Subcutaneous adipose tissue (tissue), 4 donors: ENCODE results near the gene LHB. TPM values are rescaled to one million over a fixed set of nuclear protein-coding genes. Genes with fewer than 3 reads are reported as not detected.

Source experiments
- total RNA-seq, 4 donors: library from RNA; depleted of rRNA; stranded (reverse); fragments of >200 nt; gene quantifications; one replicate each; pipeline ENCODE4 v1.1.0, GENCODE V29; 2016
- TF ChIP-seq, protein P1 (sequence below): fragments of 450-650 bp; IDR thresholded peaks from one replicate; pipeline ENCODE4 v1.5.1; 2016; ENCODE audit warnings: low read depth, mild to moderate bottlenecking, control low read depth, antibody characterized with exemption, moderate library complexity

LHB gene
- total RNA-seq, 4 donors from 2014 or later = not detected

DNA sequence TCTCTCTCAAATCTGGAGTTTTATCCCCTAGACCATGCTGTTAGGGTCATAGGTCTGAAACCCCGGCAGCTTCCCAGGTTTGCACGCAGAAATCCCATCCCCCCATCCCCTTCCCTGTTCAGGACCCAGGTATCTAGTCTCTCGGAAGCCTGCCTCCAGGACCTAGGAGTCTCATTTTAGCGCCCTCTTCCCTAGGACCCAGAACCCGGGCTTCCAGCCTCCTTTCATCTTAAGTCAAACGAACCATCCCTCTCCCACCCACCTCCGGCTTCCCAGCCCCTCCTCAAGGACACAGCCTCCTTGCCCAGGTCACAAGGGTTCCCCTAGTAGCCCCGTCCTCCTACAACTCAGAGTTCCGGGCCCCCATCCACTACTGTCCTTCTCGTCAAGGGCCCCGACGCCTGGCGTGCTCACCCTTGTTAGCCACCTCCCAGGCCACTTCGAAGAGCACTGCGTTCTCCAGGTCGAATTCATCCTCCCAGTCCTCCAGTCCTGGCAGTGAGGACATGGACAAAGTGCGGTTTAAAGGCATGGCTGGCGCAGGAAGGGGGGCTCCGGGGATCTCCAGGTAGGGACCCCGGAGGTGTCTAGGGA lies 24.2 kb downstream of the LHB start:
- TF ChIP-seq, protein P1, sequence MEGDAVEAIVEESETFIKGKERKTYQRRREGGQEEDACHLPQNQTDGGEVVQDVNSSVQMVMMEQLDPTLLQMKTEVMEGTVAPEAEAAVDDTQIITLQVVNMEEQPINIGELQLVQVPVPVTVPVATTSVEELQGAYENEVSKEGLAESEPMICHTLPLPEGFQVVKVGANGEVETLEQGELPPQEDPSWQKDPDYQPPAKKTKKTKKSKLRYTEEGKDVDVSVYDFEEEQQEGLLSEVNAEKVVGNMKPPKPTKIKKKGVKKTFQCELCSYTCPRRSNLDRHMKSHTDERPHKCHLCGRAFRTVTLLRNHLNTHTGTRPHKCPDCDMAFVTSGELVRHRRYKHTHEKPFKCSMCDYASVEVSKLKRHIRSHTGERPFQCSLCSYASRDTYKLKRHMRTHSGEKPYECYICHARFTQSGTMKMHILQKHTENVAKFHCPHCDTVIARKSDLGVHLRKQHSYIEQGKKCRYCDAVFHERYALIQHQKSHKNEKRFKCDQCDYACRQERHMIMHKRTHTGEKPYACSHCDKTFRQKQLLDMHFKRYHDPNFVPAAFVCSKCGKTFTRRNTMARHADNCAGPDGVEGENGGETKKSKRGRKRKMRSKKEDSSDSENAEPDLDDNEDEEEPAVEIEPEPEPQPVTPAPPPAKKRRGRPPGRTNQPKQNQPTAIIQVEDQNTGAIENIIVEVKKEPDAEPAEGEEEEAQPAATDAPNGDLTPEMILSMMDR = no peak

DNA sequence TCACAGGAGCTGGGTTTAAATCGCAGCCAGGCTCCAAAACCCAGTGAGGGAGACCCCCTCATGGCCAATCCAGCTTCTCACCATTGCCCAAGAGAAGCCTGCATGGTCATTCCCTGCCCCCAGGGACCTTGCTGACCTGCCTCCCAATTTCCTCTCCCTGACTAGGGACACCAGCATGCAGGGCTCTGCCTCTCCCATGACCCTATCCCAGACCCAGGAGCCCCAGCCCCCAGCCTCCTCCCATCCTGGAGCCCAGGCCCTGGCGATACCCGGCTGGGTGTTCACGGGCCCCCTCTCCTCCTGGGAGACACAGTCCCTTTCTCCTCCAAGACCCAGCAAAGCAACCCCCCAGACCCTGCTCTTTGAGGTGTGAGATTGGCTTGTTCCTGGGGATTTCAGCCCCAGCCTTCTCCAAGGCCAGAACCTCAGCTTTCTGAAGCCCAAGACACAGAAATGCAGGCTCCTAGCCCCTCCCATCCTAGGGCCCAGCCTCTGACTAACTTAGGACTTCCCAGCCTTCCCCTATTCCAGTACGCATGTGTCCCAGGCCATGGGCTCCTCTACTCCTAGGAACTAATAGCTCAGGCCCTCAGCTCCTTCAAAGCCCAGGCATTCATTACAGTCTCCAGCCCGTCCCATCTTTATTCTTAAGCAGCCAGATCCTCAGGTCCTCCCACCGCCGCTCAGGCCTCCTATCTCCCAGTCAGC lies 24.9 kb downstream of the LHB start:
- TF ChIP-seq, protein P1 = no peak

GRCh38 chr19:48991011-48991609 lies 25.8 kb downstream of the LHB start:
- TF ChIP-seq, protein P1 = no peak

- TF ChIP-seq, protein P1 = no peak
Measured at GRCh38 chr19:48990400-48990799, 26.5 kb downstream of the LHB start.

- TF ChIP-seq, protein P1 = no peak
Measured at GRCh38 chr19:48989701-48990291, 27.1 kb downstream of the LHB start.

DNA sequence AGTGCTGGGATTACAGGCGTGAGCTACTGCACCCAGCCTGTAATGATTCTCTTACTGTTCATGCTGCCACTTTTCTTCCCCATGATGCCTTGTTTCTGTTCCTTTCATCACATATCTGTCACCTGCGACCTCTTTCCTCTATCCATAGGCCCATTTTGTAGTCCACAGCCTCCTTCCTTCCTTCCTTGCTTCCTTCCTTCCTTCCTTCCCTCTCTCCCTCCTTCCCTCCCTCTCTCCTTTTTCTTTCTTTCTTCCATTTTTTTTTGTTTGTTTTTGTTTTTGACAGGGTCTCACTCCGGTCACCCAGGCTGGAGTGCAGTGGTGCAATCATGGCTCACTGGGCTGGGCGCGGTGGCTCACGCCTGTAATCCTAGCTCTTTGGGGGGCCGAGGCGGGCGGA lies 28.0 kb downstream of the LHB start:
- TF ChIP-seq, protein P1 = no peak

- TF ChIP-seq, protein P1 = no peak
Measured at GRCh38 chr19:48988286-48988685, 28.6 kb downstream of the LHB start.
